Epithelial cell of proximal tubule (primary cell): ENCODE results near the gene ABLIM2. TPM values are rescaled to one million over a fixed set of nuclear protein-coding genes. Genes with fewer than 3 reads are reported as not detected.

Experiments used
- DNase-seq: peaks from one replicate; pipeline ENCODE4 v3.0.0-alpha.2; 2011; ENCODE audit warnings: low read depth
- H3K4me3 ChIP-seq: 2 replicates; pipeline ENCODE4 v1.5.1; 2011; ENCODE audit warnings: low read depth, mild to moderate bottlenecking, low read length
- CTCF ChIP-seq: conservative IDR thresholded peaks from 2 replicates; pipeline ENCODE4 v1.5.1; 2012; ENCODE audit warnings: low read depth, mild to moderate bottlenecking, low read length
- total RNA-seq: library from RNA; depleted of rRNA; stranded (reverse); fragments of >200 nt; gene quantifications from 2 replicates; pipeline ENCODE4 v1.2.3, GENCODE V29; 2015

ABLIM2 gene
- total RNA-seq, 1 donor from 2014 or later = 1.0 TPM

GRCh38 chr4:8033067-8033755 is 125.4 kb downstream of the ABLIM2 start:
- no peak for TF ChIP-seq CTCF
- H3K4me3 ChIP-seq = no peak overlapping the region
- no peak for DNase-seq

- no peak for DNase-seq
- no peak for TF ChIP-seq CTCF
- no peak overlapping the region for H3K4me3 ChIP-seq
Observed at GRCh38 chr4:8032381-8032780, 126.2 kb downstream of the ABLIM2 start.

GRCh38 chr4:8030121-8030781 is 128.4 kb downstream of the ABLIM2 start:
- no peak for DNase-seq
- no peak overlapping the region for H3K4me3 ChIP-seq
- TF ChIP-seq CTCF = no peak

- no peak for DNase-seq
- no peak for TF ChIP-seq CTCF
- H3K4me3 ChIP-seq = no peak overlapping the region
Observed at GRCh38 chr4:8029689-8030088, 128.9 kb downstream of the ABLIM2 start.

GRCh38 chr4:8028884-8029568 is 129.6 kb downstream of the ABLIM2 start:
- TF ChIP-seq CTCF = no peak
- no peak overlapping the region for H3K4me3 ChIP-seq
- DNase-seq = no peak

- no peak overlapping the region for H3K4me3 ChIP-seq
- DNase-seq = no peak
- TF ChIP-seq CTCF = no peak
Observed at GRCh38 chr4:8028368-8028767, 130.2 kb downstream of the ABLIM2 start.
